ENCODE data around the gene DUSP12.
"Not testable (repeated sequence)": the region's sequence is repeated elsewhere in the genome, so short reads cannot be mapped to it uniquely, and the experiment has no call there.

The DUSP12 gene

GRCh38 chr1:161727256-161727924 lies 22.2 kb upstream of the DUSP12 start:
- peak; percentile 7 for DNase-seq

DNA sequence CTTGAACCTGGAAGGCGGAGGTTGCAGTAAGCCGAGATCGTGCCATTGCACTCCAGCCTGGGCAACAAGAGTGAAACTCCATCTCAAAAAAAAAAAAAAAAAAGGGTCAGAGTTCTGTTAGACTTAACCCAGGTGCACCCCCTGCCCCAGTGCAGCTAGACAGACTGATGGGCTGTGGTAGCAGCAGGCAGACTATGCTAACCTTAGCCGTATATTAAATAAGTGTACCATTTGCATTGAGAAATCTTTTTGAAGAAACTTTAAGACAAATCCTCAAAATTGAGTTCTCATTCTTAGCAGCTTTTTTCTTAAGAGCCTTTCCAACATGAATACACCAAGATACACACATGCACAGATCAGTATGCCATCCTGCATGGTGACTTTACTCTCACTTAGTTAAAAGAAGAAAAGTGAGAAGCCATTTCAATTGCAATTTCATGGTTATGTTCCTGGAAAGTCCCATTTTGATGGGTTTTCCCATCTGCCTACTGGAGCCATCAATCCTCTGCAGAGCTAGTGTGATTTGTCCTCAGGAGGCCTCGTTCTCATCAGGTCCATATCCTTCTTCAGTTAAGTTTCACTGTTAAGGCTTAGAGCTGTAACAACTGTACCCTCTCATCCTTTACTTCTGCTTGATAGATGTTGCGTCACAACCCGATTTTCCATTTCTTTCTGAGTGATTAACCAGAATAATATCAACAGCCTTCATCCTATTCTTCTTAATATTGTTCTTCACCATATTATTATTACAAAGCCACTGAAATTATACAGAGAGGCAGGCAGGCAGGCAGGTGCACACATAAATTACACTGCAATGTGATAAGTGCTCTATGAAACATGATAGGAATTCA lies 21.0 kb upstream of the DUSP12 start:
- DNase-seq, result no peak

GRCh38 chr1:161730050-161730564 lies 19.5 kb upstream of the DUSP12 start:
- no peak for DNase-seq

DNA sequence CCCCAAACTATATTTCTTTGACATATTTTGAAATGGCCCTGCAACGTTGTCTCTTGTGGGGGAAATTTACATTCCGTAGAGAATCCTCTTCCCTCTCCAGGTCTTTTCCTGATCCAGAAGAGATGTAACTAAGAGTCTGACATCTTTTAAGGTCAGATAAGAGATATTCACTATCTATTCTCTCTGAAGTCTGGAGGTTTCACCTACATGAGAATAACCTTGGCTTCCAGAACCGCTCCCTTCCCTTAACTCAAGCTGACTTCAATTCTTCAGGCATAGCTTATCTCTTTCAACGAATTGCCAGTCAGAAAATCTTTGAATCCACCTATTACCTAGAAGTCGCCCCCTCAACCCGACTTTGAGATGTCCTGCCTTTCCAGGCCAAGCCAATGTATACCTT lies 18.3 kb upstream of the DUSP12 start:
- DNase-seq, result no peak

- no peak for DNase-seq
Measured at GRCh38 chr1:161731981-161732718, 17.4 kb upstream of the DUSP12 start.

DNA sequence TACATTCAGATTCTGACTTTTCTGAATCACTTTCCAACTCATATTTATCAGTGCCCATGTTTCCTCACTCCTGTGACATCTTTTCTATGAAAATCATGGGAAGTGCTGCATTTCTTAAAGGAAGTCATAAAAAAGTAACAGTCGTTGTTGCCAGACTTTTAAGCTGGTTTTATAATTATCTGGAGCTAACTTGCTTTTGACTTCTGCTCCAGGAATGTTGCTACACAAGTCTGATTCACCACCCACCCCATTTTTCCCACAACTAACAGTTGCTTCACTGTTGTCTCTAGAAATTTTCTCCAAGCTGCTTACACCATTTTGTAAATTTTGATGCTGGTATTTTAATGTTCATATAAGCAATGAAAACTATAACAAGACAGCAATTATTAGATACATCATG lies 16.1 kb upstream of the DUSP12 start:
- DNase-seq, result no peak

- no peak for DNase-seq
Measured at GRCh38 chr1:161735837-161736236, 13.7 kb upstream of the DUSP12 start.

GRCh38 chr1:161736335-161736969 lies 13.1 kb upstream of the DUSP12 start:
- DNase-seq, result no peak

DNA sequence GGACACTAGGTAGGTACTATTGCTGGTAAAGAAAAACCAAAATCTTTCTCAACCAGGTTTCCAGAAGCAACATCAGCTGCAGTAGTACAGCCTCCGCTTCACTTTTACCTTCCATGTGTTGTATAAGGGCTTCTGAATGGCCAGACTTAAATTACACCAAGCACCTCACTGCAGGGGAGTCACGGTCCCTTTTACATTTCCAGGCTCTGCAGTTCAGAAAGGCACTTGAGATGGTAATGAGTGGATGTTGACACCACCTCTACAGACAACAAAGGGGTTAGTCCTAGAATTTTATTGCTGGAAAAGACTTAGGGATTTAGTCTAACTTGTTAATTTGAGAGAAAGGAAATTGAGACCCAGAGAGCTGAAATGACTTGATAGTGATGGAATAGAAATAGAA lies 12.0 kb upstream of the DUSP12 start:
- no peak for DNase-seq

GRCh38 chr1:161738627-161739287 lies 10.8 kb upstream of the DUSP12 start:
- DNase-seq, result peak; percentile 83

DNA sequence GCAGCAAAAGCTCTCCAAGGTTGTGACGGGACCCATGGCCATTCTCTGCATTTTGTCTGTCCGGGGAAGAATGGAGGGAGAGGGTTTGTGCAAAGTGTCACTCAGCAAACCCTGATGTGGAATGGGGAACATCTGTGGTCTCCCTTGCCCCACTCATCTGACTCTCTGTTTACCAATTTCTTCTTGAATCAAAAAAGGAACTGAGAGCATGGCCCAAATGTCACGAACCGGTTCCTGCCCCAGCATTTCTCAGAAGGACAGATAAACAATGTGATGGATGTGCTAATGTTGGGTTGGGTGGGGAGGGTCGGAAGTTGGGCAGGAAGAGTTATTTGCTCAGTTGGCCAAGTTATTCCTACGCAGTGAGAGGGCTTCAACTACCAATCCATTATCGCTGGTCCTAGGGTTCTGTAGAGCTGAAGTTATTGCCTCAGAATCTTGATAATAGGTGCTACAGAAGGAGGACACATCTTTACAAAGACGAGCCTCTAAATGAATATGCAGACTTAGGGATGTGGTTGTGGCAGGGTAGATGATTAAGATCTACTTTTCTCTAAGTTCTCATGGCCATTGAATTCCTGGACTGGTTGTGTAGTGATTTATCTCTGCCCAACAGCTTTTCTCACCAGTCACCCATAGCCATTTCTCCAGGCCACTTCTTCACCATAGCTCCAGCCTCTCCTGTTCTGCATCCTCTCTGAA lies 9.6 kb upstream of the DUSP12 start:
- DNase-seq, result no peak

DNA sequence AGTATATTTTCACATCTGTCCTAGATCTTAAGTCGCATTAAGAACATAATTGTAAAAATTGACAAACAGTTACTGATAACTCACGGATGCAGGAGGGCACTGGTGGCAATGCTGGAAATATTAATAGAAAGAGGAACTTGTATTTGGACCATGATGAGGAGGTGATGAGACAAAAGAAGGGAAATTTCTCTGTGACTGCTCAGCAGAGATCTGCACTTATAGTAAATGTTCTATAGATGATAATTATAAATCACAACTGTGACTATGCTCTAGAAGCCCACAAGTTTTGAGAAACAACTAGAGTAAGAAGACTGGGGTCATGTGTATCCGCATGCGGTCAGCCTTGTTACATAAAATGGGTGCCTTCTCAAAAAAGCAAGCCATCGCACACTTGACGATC lies 8.7 kb upstream of the DUSP12 start:
- DNase-seq, result no peak

DNA sequence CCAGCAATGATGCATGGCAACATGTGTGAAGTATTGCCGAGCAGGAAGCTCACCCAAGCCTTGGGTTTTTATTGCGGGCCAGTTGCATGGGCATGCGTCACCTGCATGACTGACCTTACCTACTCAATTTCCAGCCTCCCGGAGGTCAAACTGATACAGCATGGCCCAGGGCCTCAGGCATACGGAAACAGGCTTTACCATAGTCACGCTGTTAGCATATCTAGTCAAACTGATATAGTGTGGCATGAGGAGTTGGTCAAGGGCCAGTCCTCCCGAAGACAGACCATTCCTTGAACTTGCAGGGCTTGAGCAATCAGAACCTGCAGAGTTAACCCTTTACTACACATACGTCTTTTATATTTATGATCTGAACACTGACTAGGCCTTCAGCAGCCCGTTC lies 6.4 kb upstream of the DUSP12 start:
- no peak for DNase-seq

DNA sequence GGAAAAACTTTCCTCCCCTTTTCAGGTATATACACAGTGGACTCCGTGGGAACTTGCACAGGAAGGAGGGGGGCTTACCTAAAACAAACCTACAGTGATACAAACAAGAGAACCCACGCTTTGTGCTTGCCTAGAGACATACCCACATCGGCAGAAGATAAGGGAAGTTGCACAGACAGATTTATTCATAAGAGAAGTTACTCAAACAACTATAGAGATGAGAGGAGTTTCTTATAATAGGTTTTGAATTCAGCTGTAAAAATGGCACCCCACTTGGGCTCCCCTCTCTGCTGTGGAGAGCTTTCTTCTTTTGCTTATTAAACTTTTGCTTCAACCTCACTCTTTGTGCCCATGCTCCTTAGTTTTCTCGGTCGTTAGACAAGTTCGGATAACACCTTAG lies 1.8 kb upstream of the DUSP12 start:
- DNase-seq, result no peak

GRCh38 chr1:161763522-161764098 lies 14.0 kb downstream of the DUSP12 start:
- DNase-seq, result no peak

DNA sequence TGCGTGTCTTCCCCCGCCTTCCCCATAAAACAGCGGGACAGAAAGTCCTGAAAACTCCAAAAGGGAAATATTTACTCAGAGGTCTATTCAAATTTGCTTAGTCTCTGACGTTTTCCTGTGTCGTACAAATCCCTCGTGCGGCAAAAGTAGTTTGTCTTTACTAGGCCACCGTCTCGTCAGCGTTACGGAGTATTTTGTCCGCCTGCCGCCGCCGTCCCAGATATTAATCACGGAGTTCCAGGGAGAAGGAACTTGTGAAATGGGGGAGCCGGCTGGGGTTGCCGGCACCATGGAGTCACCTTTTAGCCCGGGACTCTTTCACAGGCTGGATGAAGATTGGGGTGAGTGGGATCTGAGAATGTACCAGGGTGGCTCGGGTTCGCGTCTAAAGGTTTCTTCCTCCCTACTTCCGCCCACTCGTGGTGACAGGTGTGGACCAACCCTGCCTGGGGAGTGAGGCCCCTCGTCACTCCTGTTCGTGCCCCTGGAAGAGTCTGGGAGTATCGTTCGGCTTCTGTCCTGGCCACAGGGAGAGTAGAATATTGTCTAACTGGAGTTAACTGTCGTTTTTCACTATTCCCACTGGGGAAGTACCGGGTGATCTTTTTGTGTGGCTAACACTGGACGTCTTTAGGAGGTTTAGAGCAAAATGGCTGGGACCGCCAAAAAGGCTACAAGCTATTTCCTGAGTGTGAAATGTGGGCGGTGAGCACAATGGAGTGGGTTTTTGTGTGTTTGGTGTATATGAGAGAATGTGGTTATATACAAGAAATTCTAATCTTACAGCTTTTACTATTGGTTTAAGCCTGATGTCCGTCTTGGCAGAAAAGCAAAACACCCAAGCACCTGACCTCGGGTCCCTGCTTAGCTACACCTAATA lies 16.8 kb downstream of the DUSP12 start, which contains the start of gene ATF6:
Gene ATF6, plus strand, starts transcription at position 219 of the 880 bp plus-strand sequence. Its CDS starts 41 bp downstream, at position 260.
- DNase-seq, result peak; percentile 77

DNA sequence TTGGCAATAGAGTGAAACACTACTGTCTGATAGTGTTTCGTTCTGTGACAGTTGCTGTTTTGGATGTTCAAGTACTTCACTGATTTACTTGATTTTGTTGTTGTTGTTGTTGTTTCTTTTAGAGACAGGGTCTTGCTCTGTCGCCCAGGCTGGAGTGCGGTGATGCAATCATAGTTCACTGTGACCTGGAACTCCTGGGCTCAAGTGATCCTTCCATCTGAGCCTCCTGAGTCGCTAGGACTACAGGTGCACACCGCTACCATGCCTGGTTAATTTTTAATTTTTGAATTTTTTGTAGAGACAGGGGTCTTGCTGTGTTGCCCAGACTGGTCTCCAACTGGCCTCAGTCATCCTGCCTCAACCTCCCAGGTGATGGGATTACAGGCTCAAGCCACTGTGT lies 18.9 kb downstream of the DUSP12 start:
- no peak for DNase-seq

- DNase-seq, result no peak
Measured at GRCh38 chr1:161768986-161769672, 19.5 kb downstream of the DUSP12 start.

DNA sequence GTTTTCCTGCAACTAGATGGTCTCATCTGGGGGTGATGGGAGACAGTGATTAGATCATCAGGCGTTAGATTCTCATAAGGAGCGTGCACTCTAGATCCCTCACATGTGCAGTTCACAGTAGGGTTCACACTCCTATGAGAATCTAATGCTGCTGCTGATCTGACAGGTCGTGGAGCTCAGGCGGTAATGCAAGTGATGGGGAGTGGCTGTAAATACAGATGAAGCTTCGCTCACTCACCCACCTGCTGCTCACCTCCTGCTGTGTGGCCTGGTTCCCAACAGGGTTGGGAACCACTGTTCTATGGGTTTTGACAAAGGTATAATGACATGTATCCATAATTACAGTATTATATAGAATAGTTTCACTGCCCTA lies 20.1 kb downstream of the DUSP12 start:
- not testable (repeated sequence) for DNase-seq

DNA sequence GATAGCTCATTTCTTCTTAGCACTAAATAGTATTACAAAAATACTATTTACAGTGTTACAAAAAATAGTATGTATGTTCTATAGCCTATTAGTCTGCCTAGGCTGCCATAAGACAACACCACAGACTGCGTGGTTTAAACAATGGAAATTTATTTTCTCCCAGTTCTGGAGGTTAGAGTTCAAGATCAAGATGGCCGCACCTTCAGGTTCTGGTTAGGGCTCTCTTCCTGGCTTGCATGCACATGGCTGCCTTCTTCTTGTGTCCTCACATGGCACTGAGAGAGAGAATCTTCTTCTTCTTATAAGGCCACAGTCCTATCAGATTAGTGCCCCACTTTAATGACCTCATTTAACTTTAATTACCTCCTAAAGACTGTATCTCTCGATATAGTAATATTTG lies 20.7 kb downstream of the DUSP12 start:
- no peak for DNase-seq

Measured in GDM1 (cell line).